ENCODE measurements around the gene RFX7.

- no peak for TF ChIP-seq CTCF (IDR thresholded peaks at IDR 0.05 in 8 of 11, conservative IDR thresholded peaks at IDR 0.05 in 3 of 11)
- TF ChIP-seq POLR2AphosphoS5 (IDR thresholded peaks at IDR 0.05) = no peak
Measured at GRCh38 chr15:56059716-56060115, 184.0 kb downstream of the RFX7 start.

Data from spleen (tissue), 7 donors.